Pons (tissue), 1 donor: Measurements from ENCODE around the gene RNASE8.

ENCODE experiments used
- DNase-seq: peaks from one replicate; pipeline ENCODE4 v3.0.0-alpha.2; 2016; ENCODE audit warnings: low spot score

RNASE8 gene

DNA sequence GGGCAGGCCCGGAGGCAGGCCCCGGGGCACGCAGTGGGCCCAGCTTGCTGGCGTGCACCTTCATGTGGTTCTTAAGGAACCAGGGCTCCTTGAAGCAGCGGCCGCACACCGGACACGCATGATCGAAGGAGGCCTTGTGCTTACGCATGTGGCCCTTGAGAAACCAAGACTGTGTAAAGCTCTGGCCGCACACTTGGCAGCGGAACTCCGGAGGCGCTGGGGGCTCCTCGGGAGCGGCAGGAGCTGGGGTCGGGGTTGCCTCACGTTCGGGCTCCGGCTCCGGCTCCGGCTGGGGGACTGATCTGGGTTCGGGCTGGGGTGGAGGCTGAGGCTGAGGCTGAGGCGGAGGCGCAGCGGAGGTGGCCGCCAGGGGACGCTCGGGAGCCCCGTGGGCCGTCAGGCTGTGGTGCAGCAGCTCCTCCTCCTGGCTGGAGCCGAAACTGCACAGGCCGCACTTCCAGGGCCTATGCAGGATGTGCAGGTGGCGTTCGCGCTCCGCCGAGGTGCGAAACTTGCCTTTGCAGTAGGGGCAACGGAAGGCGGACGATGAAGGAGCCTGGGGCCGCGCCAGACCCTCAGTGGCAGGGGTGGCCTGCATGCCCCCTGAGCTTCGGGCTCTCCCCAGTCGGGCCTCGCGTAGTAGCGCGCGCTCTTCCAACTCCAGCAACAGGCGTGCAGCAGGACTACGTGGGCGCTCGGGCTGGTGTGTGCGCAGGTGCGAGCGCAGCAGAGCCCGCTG lies 34.8 kb downstream of the RNASE8 start:
- peak; percentile 28 for DNase-seq

GRCh38 chr14:21093018-21093417 lies 35.4 kb downstream of the RNASE8 start:
- DNase-seq, result no peak

DNA sequence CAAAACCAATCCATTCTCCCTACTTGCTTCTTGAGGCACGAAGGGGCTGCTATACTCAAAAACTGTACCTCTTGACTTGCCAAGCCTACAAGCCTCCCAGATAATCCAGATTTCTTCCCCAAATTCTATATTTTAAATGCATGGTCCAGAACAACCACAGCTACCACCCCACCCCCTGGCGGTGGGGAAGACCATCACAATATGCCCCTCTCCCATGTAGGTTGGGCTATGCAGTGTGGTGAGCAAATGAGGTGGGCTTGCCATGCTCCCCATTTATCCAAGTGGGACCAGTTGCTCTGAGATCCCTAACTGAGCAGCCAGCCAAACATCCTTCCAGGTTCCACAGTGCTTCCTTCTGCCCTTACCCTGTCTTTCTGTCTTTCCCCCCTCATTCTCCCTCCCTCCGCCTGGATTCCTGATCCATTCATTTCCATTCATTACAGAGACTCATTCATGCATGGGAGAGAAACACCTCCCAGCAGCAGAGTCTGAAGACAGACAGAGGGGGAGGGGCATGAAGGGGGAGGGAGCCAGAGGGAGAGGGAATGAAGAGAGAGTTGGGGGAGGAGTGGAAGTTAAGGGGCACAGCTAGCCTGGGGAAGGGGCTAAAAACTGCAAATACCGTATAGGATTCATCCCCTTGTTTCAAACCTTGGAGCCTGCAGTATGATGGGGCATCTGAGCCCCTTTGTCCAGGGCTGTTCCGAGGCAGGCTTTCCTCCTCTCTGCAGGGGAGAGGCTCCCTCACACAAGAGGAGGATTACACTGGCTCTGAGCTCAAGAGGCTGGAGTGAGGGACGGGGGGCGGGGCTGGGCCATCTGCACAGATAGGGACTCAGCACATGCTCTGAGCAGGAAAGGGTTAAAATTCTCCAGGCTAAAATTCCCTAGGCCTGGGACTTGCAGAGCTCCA lies 36.4 kb downstream of the RNASE8 start:
- peak; percentile 67 for DNase-seq

DNA sequence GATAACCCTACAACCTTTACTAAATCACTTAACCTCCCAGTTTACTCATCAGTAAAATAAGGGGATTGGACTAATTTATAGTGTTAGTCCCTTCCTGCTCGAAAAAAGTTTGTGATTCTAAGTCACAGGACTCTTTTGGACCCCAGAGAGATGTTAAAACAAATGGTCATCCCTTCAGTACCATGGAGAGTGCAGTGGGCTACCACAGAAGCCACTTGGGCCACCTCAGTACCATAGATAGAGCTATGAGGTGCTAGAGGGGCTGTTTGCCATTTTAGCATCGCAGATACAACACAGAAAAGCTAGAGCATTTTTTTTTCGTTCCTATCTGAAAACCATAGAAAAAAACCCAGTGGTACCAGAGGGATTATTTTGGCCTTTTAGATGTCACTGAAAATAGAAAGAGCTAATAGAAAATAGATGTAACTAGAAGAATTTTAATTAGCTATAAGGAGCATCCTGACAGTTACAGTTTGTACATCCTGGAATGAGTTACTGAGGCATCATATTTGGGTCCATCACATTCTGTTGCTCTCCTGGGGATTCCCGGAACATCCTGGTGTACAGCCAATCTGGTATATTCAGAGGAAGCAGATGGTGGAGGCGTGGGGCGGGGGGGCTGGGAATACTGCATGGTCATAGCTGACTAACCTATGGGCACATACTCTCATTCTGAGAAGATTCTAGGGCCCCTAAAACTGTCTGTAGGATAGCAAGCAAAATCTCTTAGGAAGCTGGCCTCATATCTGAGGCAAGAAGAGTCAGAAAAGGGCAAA lies 38.0 kb downstream of the RNASE8 start:
- no peak for DNase-seq

- DNase-seq, result no peak
Measured at GRCh38 chr14:21096438-21096837, 38.8 kb downstream of the RNASE8 start.

DNA sequence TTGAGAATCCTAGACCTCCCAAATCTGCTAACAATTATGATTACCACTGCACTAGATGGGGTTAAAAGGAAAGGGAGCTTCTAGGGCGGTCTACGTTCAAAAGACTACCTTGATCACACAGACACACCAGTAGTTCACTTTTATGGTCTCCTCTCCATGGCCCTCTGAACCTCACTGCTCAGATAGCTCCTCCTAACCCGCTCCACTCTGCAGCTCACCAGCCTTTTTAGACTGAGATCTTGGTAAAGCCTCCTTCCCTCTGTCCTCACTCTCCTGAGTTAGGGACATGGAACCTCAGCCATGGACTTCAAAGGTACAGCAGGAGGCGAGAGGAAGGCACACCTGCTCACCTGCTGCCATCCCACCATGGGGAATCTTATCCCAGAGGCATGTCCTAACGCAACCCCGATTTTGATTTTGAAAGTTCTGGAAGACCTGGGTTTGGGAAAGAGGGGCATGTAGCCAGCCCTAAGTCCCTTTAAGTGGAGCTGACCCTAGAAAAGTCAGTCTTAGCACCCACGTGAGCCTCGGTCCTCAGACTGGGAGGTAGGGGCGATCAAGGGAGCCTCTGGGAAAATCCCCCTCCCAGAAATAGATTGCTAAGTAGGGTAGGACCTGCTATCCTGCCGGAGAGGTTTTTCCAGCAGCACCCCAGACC lies 39.5 kb downstream of the RNASE8 start:
- peak; percentile 21 for DNase-seq

GRCh38 chr14:21097636-21098075 lies 40.0 kb downstream of the RNASE8 start:
- DNase-seq, result no peak

- DNase-seq, result peak; percentile 32
Measured at GRCh38 chr14:21098076-21098891, 40.7 kb downstream of the RNASE8 start, which contains the start of gene ZNF219. Gene ZNF219 (minus strand): TSS chr14:21098655. CDS start chr14:21093591, 5,064 bp downstream.

- DNase-seq, result peak; percentile 21
Measured at GRCh38 chr14:21098892-21099595, 41.4 kb downstream of the RNASE8 start.

- no peak for DNase-seq
Measured at GRCh38 chr14:21099596-21099985, 42.0 kb downstream of the RNASE8 start.

DNA sequence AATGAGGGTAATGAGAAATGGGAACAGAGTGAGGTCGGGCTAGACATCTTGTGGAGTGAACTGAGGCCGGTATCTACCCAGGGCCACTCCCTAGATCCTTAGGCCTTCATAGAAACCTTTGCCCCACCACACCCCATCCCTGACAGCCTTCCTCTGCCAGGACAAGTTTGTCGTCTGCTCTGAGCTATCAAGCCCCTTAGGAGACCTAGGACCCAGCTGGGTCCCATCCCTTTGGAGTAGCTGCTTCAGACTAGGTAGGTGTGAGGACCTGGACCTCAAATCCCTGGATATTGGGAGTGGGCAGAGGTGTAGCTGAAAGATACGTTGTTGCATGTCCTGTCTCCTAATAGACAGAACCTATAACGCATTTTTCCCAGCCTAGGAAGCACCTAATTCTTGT lies 43.3 kb downstream of the RNASE8 start, which contains the start of gene TMEM253:
TMEM253 (plus strand) TSS at position 136 of the 400 bp plus-strand sequence. CDS start 278 bp downstream, outside the sequence.
- no peak for DNase-seq

DNA sequence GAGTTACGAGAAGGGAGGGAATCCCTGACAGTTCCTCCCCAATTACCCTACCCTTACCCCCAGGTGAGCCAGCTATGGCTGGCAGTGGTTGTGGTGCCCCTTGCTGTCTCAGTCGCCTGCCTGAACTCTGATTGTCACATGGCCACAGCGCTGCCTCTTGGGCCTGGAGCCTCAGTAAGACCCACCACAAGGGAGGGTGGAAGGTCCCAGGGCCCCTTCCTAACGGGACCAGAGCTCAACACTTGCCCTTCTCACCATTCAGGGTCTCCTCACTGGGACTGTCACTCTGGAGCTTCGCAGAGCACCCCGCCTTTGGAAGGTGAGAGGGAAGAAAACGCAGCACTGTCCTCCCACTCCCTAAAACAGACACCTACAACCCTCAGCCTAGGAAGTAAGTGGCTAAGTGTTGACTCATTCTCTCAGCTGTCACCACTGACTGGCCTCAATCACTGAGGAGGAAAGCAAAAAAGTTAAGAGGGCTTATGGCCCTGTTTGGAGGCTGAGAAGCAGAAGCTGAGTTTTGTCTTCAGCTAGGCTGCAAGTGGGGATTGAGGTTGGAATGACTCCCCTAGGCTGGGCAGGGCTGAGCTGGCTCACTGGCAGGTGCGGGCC lies 44.3 kb downstream of the RNASE8 start:
- DNase-seq, result no peak

- no peak for DNase-seq
Measured at GRCh38 chr14:21102521-21103410, 45.1 kb downstream of the RNASE8 start.

DNA sequence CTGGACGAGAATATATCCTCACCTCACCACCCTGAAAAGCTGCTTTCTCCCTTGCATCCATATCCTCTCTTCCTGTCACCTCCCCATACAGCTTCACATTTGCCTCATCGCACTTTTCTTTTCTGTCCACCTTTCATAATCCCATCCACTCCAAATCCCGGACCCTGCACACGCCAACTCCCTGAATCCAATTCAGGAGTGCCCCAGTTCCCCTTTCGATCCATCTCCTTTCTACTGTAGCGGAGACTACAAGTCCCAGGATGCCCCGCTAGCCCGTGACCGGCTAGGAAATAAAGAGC lies 45.7 kb downstream of the RNASE8 start:
- DNase-seq, result no peak

- DNase-seq, result peak; percentile 98
Measured at GRCh38 chr14:21103710-21104447, 46.3 kb downstream of the RNASE8 start.

DNA sequence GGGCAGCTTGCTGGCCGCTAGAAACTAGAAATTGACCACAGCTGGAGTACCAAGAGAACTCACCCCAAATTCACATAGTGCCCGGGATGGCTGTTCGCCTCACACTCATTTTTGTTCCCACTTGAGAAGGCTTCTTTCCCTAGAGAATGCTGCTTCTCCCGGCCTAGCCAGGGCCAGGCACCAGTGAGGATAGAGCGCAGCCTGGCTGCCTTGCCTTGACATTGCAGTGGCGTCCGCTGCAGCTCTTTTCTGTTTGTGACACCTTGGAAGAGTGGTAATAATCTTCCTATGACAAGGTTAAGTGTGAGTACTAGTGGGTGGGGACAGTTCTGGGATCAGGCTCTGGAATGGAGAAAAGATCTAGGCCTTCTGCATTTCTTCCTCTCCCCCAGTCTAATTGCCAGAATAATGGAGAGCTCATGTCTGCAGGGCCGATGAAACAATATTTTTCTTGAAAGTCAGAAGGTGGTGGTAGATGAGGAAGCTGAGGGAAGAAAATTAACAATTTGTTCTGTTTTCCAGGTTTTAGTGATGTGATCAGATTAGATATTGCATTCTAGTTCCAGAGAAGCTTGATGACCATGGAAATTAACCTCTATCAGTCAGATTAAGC lies 46.9 kb downstream of the RNASE8 start:
- DNase-seq, result peak; percentile 90

- DNase-seq, result no peak
Measured at GRCh38 chr14:21105095-21105494, 47.5 kb downstream of the RNASE8 start.

DNA sequence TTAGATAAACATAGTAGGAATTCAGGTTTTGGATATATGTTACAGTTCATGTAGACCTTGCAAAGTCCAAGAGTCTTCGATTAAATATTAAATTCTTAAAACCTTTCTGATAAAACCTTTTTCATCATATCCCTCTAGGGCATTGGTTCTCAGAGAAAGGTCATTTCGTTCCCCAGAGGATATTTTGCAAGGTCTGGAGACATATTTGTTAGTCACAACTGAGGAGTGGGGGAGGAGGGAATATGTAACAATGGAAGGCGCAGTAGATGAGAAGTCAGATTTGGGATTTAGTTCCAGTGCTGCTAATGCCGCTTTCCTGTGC lies 48.5 kb downstream of the RNASE8 start:
- no peak for DNase-seq
